Body of pancreas (tissue), 4 donors: ENCODE measurements around the gene HTR1D. TPM values are rescaled to one million over a fixed set of nuclear protein-coding genes. Genes with fewer than 3 reads are reported as not detected.

Source experiments
- ATAC-seq: fragments of 150-250 bp; one replicate; pipeline ENCODE4 v1.9.1; 2016
- DNase-seq, 4 donors: peaks; one replicate each; pipeline ENCODE4 v3.0.0-alpha.2; 2019
- H3K27ac ChIP-seq, 4 donors: fragments of 200-600 bp; sonication (generic); 1 replicate in 3 of 4; 2 replicates in 1 of 4; pipeline versions ENCODE4 v1.5.1 to v1.6.1; 2016 to 2019; ENCODE audit warnings: mild to moderate bottlenecking in 1 of 4, mixed read lengths in 1 of 4, moderate library complexity in 1 of 4
- H3K27me3 ChIP-seq, 2 donors: fragments of 200-600 bp; sonication (generic); one replicate each; pipeline ENCODE4 v1.6.0; 2016; ENCODE audit warnings: mild to moderate bottlenecking in 1 of 2
- H3K36me3 ChIP-seq, 2 donors: fragments of 200-600 bp; sonication (generic); replicated peaks in 1 of 2; 2 replicates each; pipeline ENCODE4 v1.5.1; 2016; ENCODE audit warnings: low read depth in 2 of 2; ENCODE audit not compliant: insufficient read depth in 1 of 2
- H3K4me1 ChIP-seq: fragments of 200-600 bp; sonication (generic); one replicate; pipeline ENCODE4 v1.6.0; 2016
- H3K4me3 ChIP-seq, 2 donors: fragments of 200-600 bp; sonication (generic); 1 replicate in 1 of 2; 2 replicates in 1 of 2; pipeline ENCODE4 v1.5.1; 2016 to 2019
- H3K9me3 ChIP-seq, 3 donors: fragments of 200-600 bp; sonication (generic); 1 replicate in 2 of 3; 2 replicates in 1 of 3; pipeline ENCODE4 v1.5.1; 2016
- CTCF ChIP-seq, 7 experiments: fragments of 450-650 bp in 4 of 7; fragments of 200-600 bp in 3 of 7; sonication (generic) in 3 of 7; IDR thresholded peaks; one replicate each; pipeline ENCODE4 v1.5.1; 2016 to 2019; ENCODE audit warnings: antibody characterized with exemption in 7 of 7
- POLR2A ChIP-seq, 3 donors: fragments of 450-650 bp; IDR thresholded peaks; one replicate each; pipeline ENCODE4 v1.6.1; 2016; ENCODE audit warnings: antibody characterized with exemption in 3 of 3, mild to moderate bottlenecking in 2 of 3
- WGBS, 2 donors: methylation state at CpG; one replicate each; pipeline ENCODE4 v1.1.5; 2017; 5-methylcytosine and 5-hydroxymethylcytosine counted together
- intact Hi-C: fragments of 100-400 bp; cut with DNase I; formaldehyde crosslinking; loops from one replicate; pipeline ENCODE4 v1.15.1; 2023
- total RNA-seq, 2 donors: library from RNA; depleted of rRNA; stranded (reverse); fragments of >200 nt; gene quantifications; one replicate each; pipeline ENCODE4 v1.1.0, GENCODE V29; 2016

The HTR1D gene
- total RNA-seq, 2 donors from 2014 or later = not detected

- Histone ChIP-seq H3K9me3 (no peaks in the 10 kb centered on the region), H3K27ac (no peak overlapping the region), H3K4me3 (no peak overlapping the region), H3K4me1 (peaks cover 5% of the 10 kb centered on the region), H3K36me3 (no peaks in the 10 kb centered on the region), H3K27me3 (no peaks in the 10 kb centered on the region)
- intact Hi-C loops = loop anchor here (10.0 kb wide), 1 partner anchor 214 kb away; the partner anchor contains the start of gene LACTBL1
- TF ChIP-seq POLR2A (IDR thresholded peaks at IDR 0.05) (no peak), CTCF (IDR thresholded peaks at IDR 0.05) (no peak)
- WGBS, 2 donors = 39 to 48% methylated on average over 5 to 6 of the region's 6 CpGs
- no peak for DNase-seq
- no peak for ATAC-seq
Measured at GRCh38 chr1:23188434-23188884, 28.8 kb downstream of the HTR1D start.

- intact Hi-C loops = loop anchor here (2.0 to 10.0 kb wide), 2 partner anchors 91 to 213 kb away; partner anchors contain the start of gene LACTBL1
- 62 to 69% methylated on average over 3 to 5 of the region's 5 CpGs for WGBS, 2 donors
- H3K4me3 ChIP-seq = no peak overlapping the region
- H3K27ac ChIP-seq = no peak overlapping the region
- no peaks in the 10 kb centered on the region for H3K27me3 ChIP-seq
- no peaks in the 10 kb centered on the region for H3K9me3 ChIP-seq
- TF ChIP-seq CTCF (IDR thresholded peaks at IDR 0.05) = no peak
- TF ChIP-seq POLR2A (IDR thresholded peaks at IDR 0.05) = no peak
- DNase-seq (no peak), ATAC-seq (no peak)
- peaks cover 5% of the 10 kb centered on the region for H3K4me1 ChIP-seq
- H3K36me3 ChIP-seq = no peaks in the 10 kb centered on the region
Measured at GRCh38 chr1:23187637-23188036, 29.7 kb downstream of the HTR1D start.

DNA sequence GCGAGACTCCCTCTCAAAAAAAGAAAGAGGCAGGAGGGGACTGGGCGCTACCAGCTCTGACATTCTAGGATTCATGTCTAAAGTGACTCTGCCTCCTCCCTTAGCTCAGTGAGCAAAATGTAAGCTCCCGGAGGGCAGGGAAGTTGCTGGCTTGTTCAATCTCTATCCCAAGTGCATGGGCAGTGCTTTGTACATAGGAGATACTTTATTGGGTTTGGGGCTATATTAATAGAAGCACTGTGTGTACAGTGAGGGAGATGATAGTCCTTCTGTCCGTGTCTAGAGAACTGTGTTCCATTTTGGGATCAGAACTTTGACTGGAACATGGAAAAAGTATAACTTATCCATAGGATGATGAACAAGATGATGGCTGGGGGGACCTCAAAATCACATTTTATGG lies 31.9 kb downstream of the HTR1D start:
- 35 to 53% methylated on average over 2 to 4 of the region's 4 CpGs for WGBS, 2 donors
- intact Hi-C loops = loop anchor here (10.0 kb wide), 1 partner anchor 211 kb away; the partner anchor contains the start of gene LACTBL1
- ATAC-seq = no peak
- no peak for TF ChIP-seq POLR2A (IDR thresholded peaks at IDR 0.05)
- no peak for TF ChIP-seq CTCF (IDR thresholded peaks at IDR 0.05)
- no peaks in the 10 kb centered on the region for H3K9me3 ChIP-seq
- no peak for DNase-seq
- H3K4me3 ChIP-seq = no peak overlapping the region
- no peak overlapping the region for H3K27ac ChIP-seq
- no peaks in the 10 kb centered on the region for H3K27me3 ChIP-seq
- H3K36me3 ChIP-seq = no peaks in the 10 kb centered on the region
- H3K4me1 ChIP-seq = peaks cover 5% of the 10 kb centered on the region

DNA sequence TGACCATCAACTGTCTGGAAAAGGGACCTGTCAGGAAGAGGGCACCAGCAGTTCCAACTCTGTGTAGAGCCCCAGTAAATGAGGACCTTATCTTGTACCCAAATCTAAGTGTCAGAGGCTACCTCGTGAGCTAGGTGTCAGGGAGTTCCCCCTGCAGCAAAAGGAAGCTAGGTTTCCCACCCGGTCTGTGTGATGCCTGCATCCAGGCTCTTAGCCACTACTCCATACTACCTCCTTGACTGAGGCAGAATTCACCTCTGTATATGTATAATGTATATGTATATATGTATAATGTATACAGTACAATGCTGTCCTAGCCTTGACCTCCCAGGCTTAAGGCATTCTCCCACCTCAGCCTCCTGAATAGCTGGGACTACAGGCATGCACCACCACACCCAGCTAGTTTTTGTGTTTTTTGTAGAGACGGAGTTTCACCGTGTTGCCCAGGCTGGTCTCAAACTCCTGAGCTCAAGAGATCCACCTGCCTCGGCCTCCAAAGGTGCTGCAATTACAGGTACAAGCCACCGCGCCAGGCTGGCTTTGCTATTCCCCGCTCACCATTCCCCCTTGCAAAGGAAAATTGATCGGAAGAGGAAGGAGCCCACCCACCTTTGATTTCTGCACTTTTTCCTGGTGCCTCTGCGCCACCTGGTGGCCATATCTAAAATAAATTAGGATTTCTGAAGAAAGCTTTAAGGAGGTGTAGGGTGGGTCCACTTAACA lies 32.9 kb downstream of the HTR1D start:
- H3K27me3 ChIP-seq = no peaks in the 10 kb centered on the region
- no peaks in the 10 kb centered on the region for H3K36me3 ChIP-seq
- intact Hi-C loops = loop anchor here (10.0 kb wide), 1 partner anchor 210 kb away; the partner anchor contains the start of gene LACTBL1
- peaks cover 5% of the 10 kb centered on the region for H3K4me1 ChIP-seq
- no peak overlapping the region for H3K4me3 ChIP-seq
- ATAC-seq = no peak
- DNase-seq = peak; percentile 16 to 33 (median 28)
- no peaks in the 10 kb centered on the region for H3K9me3 ChIP-seq
- TF ChIP-seq CTCF (IDR thresholded peaks at IDR 0.05) (peak; percentile 53 to 85 (median 76)), POLR2A (IDR thresholded peaks at IDR 0.05) (no peak)
- H3K27ac ChIP-seq = no peak overlapping the region
- 10 to 12% methylated on average over 10 of the region's 10 CpGs for WGBS, 2 donors
